GM18508 (cell line): ENCODE results near the gene MYOZ3.

ENCODE experiments used
- ATAC-seq: cut with Tn5 transposase; IDR thresholded peaks from one replicate; pipeline ENCODE4 v1.9.1; 2021; ENCODE audit warnings: moderate number of reproducible peaks; ENCODE audit not compliant: insufficient read depth, unreplicated experiment

MYOZ3 gene

DNA sequence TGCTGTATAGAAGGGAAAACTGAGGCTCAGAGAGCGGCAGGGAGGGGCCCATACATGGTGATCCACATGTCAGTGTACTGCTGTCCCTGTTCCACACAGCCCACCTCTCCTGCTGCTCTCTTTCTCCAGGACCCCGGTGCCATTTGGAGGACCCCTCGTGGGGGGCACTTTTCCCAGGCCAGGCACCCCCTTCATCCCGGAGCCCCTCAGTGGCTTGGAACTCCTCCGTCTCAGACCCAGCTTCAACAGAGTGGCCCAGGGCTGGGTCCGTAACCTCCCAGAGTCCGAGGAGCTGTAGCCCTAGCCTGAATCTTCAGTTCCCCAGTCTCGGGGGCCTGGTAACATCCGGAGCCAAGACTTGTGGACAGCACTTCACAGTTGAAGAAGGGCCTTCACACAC, 15.5 kb downstream of the MYOZ3 start:
- ATAC-seq, result no peak

DNA sequence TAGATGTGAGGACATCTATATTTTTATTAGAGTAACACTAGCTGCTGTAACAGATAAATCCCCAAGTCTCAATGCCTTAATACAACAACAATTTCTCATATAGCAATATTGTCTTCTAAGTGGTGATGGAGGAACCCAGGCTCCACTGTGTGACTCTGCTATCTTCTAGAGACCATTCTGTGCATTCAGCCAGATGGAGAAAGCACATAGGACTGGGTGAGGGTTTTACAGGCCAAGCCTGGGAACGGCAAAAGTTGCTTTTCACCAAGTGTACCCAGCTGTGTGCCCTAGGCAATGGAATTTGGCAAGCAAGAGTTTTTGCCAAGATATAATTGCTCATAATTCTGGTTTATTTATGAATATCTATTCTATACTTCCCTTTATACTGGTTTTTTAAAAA, 28.1 kb downstream of the MYOZ3 start:
- no peak for ATAC-seq

DNA sequence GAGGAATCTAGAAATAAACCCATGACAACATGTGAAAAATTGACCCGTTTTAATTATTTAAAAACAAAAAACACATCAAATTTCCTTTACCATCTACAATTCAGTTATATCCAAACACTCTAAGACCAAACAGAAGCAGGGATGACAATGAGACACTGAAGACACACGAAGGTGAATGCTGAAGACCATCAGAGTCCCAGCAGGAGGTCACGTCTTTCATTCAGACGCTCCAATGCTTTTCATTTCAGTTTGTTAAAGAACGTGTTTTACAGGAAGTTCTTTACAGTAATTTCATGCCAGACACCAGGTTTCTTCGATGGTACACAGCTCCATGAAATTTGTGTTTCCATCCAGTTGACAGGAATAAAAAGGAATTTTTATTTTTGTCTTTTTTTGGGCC, 29.7 kb downstream of the MYOZ3 start:
- no peak for ATAC-seq

DNA sequence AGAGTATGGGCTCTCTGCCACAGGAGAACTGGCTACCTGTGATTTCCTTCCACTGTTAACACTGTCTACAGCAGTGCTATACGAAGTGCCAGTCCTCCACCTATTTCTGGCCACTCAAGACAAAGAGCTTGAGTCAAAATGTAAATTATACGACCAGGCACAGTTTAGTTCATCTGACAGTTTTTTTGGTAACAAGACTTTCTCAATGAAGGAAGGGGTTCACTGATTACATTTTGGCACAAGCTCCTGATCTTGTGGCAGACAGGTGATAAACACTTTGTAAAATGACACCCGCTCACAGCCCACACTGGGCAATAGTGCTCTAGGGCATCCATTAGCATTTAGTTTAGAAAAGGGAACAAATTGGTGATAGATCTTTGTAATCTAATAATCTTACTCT, 31.2 kb downstream of the MYOZ3 start:
- no peak for ATAC-seq

DNA sequence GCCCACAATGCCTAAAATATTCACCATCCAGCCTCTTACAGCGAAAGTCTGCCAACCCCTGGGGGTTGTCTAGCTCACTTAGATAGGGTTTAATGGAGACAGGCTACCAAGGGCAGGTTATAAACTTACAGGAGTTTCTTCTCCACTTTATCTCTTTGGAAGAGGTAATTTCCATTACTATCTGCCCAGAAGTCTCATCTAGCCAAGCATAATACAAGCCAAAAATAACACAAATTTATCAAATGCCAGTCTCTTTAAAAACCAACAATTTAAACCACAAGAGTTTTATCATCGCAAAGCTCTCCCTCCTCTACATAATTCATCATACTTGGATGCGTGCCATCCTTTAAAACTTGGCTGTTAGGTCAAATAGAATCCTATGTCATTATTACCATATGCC, 33.6 kb downstream of the MYOZ3 start:
- ATAC-seq, result no peak

- ATAC-seq, result no peak
These were observed 39.2 kb downstream of the MYOZ3 start for GRCh38 chr5:150700246-150700593.

GRCh38 chr5:150700594-150701377, 39.7 kb downstream of the MYOZ3 start, which contains the start of gene RBM22:
RBM22 (minus strand) TSS chr5:150701062; CDS start chr5:150700985, 77 bp downstream.
- ATAC-seq, result peak; percentile 75

DNA sequence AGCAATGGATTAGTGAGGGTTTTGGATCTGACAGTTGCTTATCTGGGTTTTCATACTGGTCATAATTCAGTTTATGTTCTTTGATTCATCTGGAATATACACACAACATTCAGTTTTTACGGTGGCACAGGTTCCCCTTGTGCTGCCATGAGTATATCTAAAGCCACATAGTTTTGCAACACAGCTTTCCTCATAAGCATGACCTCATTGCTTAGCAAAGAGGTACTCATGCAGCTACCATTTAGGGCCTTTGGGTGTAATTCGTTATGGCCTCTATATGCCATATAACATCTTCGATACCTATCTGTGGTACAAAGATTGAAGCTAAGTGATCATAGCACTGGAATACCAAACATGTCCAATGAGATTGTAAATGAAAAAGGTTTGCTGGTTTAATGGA, 42.7 kb downstream of the MYOZ3 start:
- ATAC-seq, result no peak

GRCh38 chr5:150706776-150707390, 45.8 kb downstream of the MYOZ3 start:
- no peak for ATAC-seq

- no peak for ATAC-seq
These were observed 49.1 kb downstream of the MYOZ3 start for GRCh38 chr5:150710165-150710564.

DNA sequence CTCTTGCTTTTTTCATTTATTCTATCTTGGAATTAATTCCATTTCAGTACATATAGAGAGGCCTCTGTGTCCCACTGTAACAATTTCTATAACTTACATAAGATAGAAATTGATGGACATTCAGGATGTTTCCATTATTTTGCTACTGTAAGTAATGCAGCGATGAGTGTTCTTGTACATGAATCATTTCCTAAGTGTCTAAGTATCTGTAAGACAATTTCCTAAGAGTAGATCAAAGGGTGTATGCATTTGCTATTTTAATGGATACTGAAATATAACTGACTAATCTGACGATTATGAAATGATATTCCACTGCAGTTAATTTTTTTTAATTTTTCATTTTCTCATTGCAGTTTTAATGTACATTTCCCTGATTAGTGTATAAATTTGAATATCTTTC, 62.8 kb downstream of the MYOZ3 start:
- no peak for ATAC-seq
